Measurements from ENCODE around the gene ZNF219.

Gene ZNF219

GRCh38 chr14:21101802-21102413 lies 3.5 kb upstream of the ZNF219 start:
- DNase-seq, result no peak

- DNase-seq, result no peak
Measured at GRCh38 chr14:21100931-21101330, 2.5 kb upstream of the ZNF219 start, which contains the start of gene TMEM253. TSS of gene TMEM253 (plus strand) at chr14:21101066. CDS start at chr14:21101344, 278 bp downstream.

- no peak for DNase-seq
Measured at GRCh38 chr14:21099596-21099985, 1.1 kb upstream of the ZNF219 start.

GRCh38 chr14:21098892-21099595 lies 589 bp upstream of the ZNF219 start:
- no peak for DNase-seq

GRCh38 chr14:21097636-21098075 lies 799 bp downstream of the ZNF219 start:
- peak; percentile 39 for DNase-seq

- DNase-seq, result no peak
Measured at GRCh38 chr14:21096978-21097635, 1.3 kb downstream of the ZNF219 start.

GRCh38 chr14:21096438-21096837 lies 2.0 kb downstream of the ZNF219 start:
- DNase-seq, result no peak

GRCh38 chr14:21095430-21096205 lies 2.8 kb downstream of the ZNF219 start:
- no peak for DNase-seq

- DNase-seq, result no peak
Measured at GRCh38 chr14:21093769-21094681, 4.4 kb downstream of the ZNF219 start.

- DNase-seq, result no peak
Measured at GRCh38 chr14:21093018-21093417, 5.4 kb downstream of the ZNF219 start.

GRCh38 chr14:21092273-21093011 lies 6.0 kb downstream of the ZNF219 start:
- peak; percentile 95 for DNase-seq

- DNase-seq, result no peak
Measured at GRCh38 chr14:21091821-21092272, 6.6 kb downstream of the ZNF219 start.

GRCh38 chr14:21090940-21091663 lies 7.4 kb downstream of the ZNF219 start:
- no peak for DNase-seq

- DNase-seq, result peak; percentile 34
Measured at GRCh38 chr14:21090194-21090939, 8.1 kb downstream of the ZNF219 start.

- no peak for DNase-seq
Measured at GRCh38 chr14:21089877-21090193, 8.6 kb downstream of the ZNF219 start.

GRCh38 chr14:21089271-21089670 lies 9.2 kb downstream of the ZNF219 start:
- DNase-seq, result no peak

- DNase-seq, result no peak
Measured at GRCh38 chr14:21088687-21089086, 9.8 kb downstream of the ZNF219 start.

- DNase-seq, result peak; percentile 63
Measured at GRCh38 chr14:21087294-21088091, 11.0 kb downstream of the ZNF219 start.

- DNase-seq, result no peak
Measured at GRCh38 chr14:21086908-21087293, 11.6 kb downstream of the ZNF219 start.
